ENCODE measurements around the gene ZCCHC10.
A peak's percentile ranks its signal among the peaks of the same experiment; 100 is the strongest.
"Not testable (repeated sequence)": the region's sequence is repeated elsewhere in the genome, so short reads cannot be mapped to it uniquely, and the experiment has no call there.

Gene ZCCHC10

GRCh38 chr5:133035224-133035623 is 8.9 kb upstream of the ZCCHC10 start:
- DNase-seq (ENCODE audit: insufficient read length) (no peak), FAIRE-seq (no peak)
- TF ChIP-seq TAF1 (IDR thresholded peaks at IDR 0.05; ENCODE audit: borderline replicate concordance, low read depth, low read length) = no peak
- no peak for TF ChIP-seq POLR2A (IDR thresholded peaks at IDR 0.05; ENCODE audit: low read depth, low read length)
- no peak for TF ChIP-seq POLR2AphosphoS5 (IDR thresholded peaks at IDR 0.05; ENCODE audit: low read depth, low read length)

GRCh38 chr5:133034064-133034463 is 7.7 kb upstream of the ZCCHC10 start:
- DNase-seq (ENCODE audit: insufficient read length) (no peak), FAIRE-seq (no peak)
- TF ChIP-seq POLR2A (IDR thresholded peaks at IDR 0.05; ENCODE audit: low read depth, low read length) (no peak), POLR2AphosphoS5 (IDR thresholded peaks at IDR 0.05; ENCODE audit: low read depth, low read length) (no peak), TAF1 (IDR thresholded peaks at IDR 0.05; ENCODE audit: borderline replicate concordance, low read depth, low read length) (no peak)

- TF ChIP-seq POLR2AphosphoS5 (IDR thresholded peaks at IDR 0.05; ENCODE audit: low read depth, low read length) (no peak), TAF1 (IDR thresholded peaks at IDR 0.05; ENCODE audit: borderline replicate concordance, low read depth, low read length) (no peak), POLR2A (IDR thresholded peaks at IDR 0.05; ENCODE audit: low read depth, low read length) (no peak)
- FAIRE-seq (peak; percentile 44), DNase-seq (ENCODE audit: insufficient read length) (no peak)
Measured at GRCh38 chr5:133032852-133033742, 6.7 kb upstream of the ZCCHC10 start.

GRCh38 chr5:133030343-133031005 is 4.1 kb upstream of the ZCCHC10 start:
- no peak for TF ChIP-seq POLR2A (IDR thresholded peaks at IDR 0.05; ENCODE audit: low read depth, low read length)
- no peak for TF ChIP-seq POLR2AphosphoS5 (IDR thresholded peaks at IDR 0.05; ENCODE audit: low read depth, low read length)
- no peak for TF ChIP-seq TAF1 (IDR thresholded peaks at IDR 0.05; ENCODE audit: borderline replicate concordance, low read depth, low read length)
- FAIRE-seq = no peak
- DNase-seq (ENCODE audit: insufficient read length) = no peak

GRCh38 chr5:133029416-133029815 is 3.1 kb upstream of the ZCCHC10 start:
- FAIRE-seq (no peak), DNase-seq (ENCODE audit: insufficient read length) (no peak)
- TF ChIP-seq POLR2AphosphoS5 (IDR thresholded peaks at IDR 0.05; ENCODE audit: low read depth, low read length) (no peak), TAF1 (IDR thresholded peaks at IDR 0.05; ENCODE audit: borderline replicate concordance, low read depth, low read length) (no peak), POLR2A (IDR thresholded peaks at IDR 0.05; ENCODE audit: low read depth, low read length) (no peak)

- TF ChIP-seq POLR2A (IDR thresholded peaks at IDR 0.05; ENCODE audit: low read depth, low read length) = no peak
- FAIRE-seq = no peak
Measured at GRCh38 chr5:133026664-133027153, 360 bp upstream of the ZCCHC10 start.

GRCh38 chr5:133019471-133019870 is 6.9 kb downstream of the ZCCHC10 start:
- DNase-seq (ENCODE audit: insufficient read length); FAIRE-seq: not testable (repeated sequence)

More at GRCh38 chr5:133026664-133027153, 360 bp upstream of the ZCCHC10 start:
- DNase-seq (ENCODE audit: insufficient read length) = no peak

GRCh38 chr5:133017964-133018363 is 8.4 kb downstream of the ZCCHC10 start:
- TF ChIP-seq POLR2A (IDR thresholded peaks at IDR 0.05; ENCODE audit: low read depth, low read length) (no peak), TAF1 (IDR thresholded peaks at IDR 0.05; ENCODE audit: borderline replicate concordance, low read depth, low read length) (no peak), POLR2AphosphoS5 (IDR thresholded peaks at IDR 0.05; ENCODE audit: low read depth, low read length) (no peak)
- FAIRE-seq = no peak
- no peak for DNase-seq (ENCODE audit: insufficient read length)

GRCh38 chr5:133015466-133015865 is 10.9 kb downstream of the ZCCHC10 start:
- DNase-seq (ENCODE audit: insufficient read length) = no peak
- FAIRE-seq = no peak
- TF ChIP-seq TAF1 (IDR thresholded peaks at IDR 0.05; ENCODE audit: borderline replicate concordance, low read depth, low read length) = no peak
- TF ChIP-seq POLR2A (IDR thresholded peaks at IDR 0.05; ENCODE audit: low read depth, low read length) = no peak
- TF ChIP-seq POLR2AphosphoS5 (IDR thresholded peaks at IDR 0.05; ENCODE audit: low read depth, low read length) = no peak

- not testable (repeated sequence) for FAIRE-seq; DNase-seq (ENCODE audit: insufficient read length)
Measured at GRCh38 chr5:133008455-133008854, 17.9 kb downstream of the ZCCHC10 start.

GRCh38 chr5:133006653-133007052 is 19.7 kb downstream of the ZCCHC10 start:
- FAIRE-seq (no peak), DNase-seq (ENCODE audit: insufficient read length) (no peak)
- no peak for TF ChIP-seq POLR2A (IDR thresholded peaks at IDR 0.05; ENCODE audit: low read depth, low read length)
- no peak for TF ChIP-seq TAF1 (IDR thresholded peaks at IDR 0.05; ENCODE audit: borderline replicate concordance, low read depth, low read length)
- no peak for TF ChIP-seq POLR2AphosphoS5 (IDR thresholded peaks at IDR 0.05; ENCODE audit: low read depth, low read length)

- TF ChIP-seq TAF1 (IDR thresholded peaks at IDR 0.05; ENCODE audit: borderline replicate concordance, low read depth, low read length) (no peak), POLR2AphosphoS5 (IDR thresholded peaks at IDR 0.05; ENCODE audit: low read depth, low read length) (no peak), POLR2A (IDR thresholded peaks at IDR 0.05; ENCODE audit: low read depth, low read length) (no peak)
- no peak for FAIRE-seq
- DNase-seq (ENCODE audit: insufficient read length) = no peak
Measured at GRCh38 chr5:132999246-132999645, 27.1 kb downstream of the ZCCHC10 start.

Measured in GM12892 (cell line).